HEK293T (cell line): ENCODE measurements around the gene ZNF575.

Experiments
- CTCF ChIA-PET: fragments of 350-600 bp; formaldehyde crosslinking; extraction: SDS; loops from one replicate; lab custom pipeline; 2021; ENCODE audit warnings: antibody characterized with exemption, inconsistent platforms; lab: Yijun Ruan, JAX
- POLR2A ChIA-PET: fragments of 350-600 bp; formaldehyde crosslinking; extraction: SDS; loops from one replicate; lab custom pipeline; 2020; ENCODE audit warnings: antibody characterized with exemption, inconsistent platforms; lab: Yijun Ruan, JAX
- DNase-seq: peaks from one replicate; pipeline ENCODE4 v3.0.0; 2012; ENCODE audit warnings: mixed read lengths; ENCODE audit errors: extremely low spot score
- ARNT ChIP-seq: fragments of 450-650 bp; IDR thresholded peaks from 2 replicates; pipeline ENCODE4 v1.6.1; 2017; ENCODE audit warnings: mild to moderate bottlenecking
- BHLHE40 ChIP-seq: fragments of 450-650 bp; IDR thresholded peaks from 2 replicates; pipeline ENCODE4 v1.6.1; 2016; ENCODE audit warnings: mild to moderate bottlenecking, moderate library complexity, borderline replicate concordance
- CTBP1 ChIP-seq: fragments of 450-650 bp; IDR thresholded peaks from 2 replicates; pipeline ENCODE4 v1.6.1; 2016; ENCODE audit warnings: borderline replicate concordance
- ELF4 ChIP-seq: fragments of 450-650 bp; IDR thresholded peaks from 2 replicates; pipeline ENCODE4 v1.6.1; 2017; ENCODE audit warnings: antibody characterized with exemption
- FOXA1 ChIP-seq: fragments of 450-650 bp; IDR thresholded peaks from 2 replicates; pipeline ENCODE4 v1.6.1; 2016; ENCODE audit warnings: mild to moderate bottlenecking
- FOXK2 ChIP-seq: fragments of 450-650 bp; IDR thresholded peaks from 2 replicates; pipeline ENCODE4 v1.6.1; 2016; ENCODE audit warnings: mild to moderate bottlenecking
- FOXM1 ChIP-seq: fragments of 450-650 bp; IDR thresholded peaks from 2 replicates; pipeline ENCODE4 v1.6.1; 2017; ENCODE audit warnings: mild to moderate bottlenecking, borderline replicate concordance
- HDGF ChIP-seq: fragments of 450-650 bp; IDR thresholded peaks from 2 replicates; pipeline ENCODE4 v1.6.1; 2017; ENCODE audit warnings: antibody characterized with exemption, borderline replicate concordance
- L3MBTL2 ChIP-seq: fragments of 450-650 bp; conservative IDR thresholded peaks from 2 replicates; pipeline ENCODE4 v1.6.1; 2016; ENCODE audit warnings: mild to moderate bottlenecking
- LEF1 ChIP-seq: fragments of 450-650 bp; IDR thresholded peaks from 2 replicates; pipeline ENCODE4 v1.6.1; 2017; ENCODE audit warnings: mild to moderate bottlenecking, borderline replicate concordance
- NFRKB ChIP-seq: fragments of 450-650 bp; IDR thresholded peaks from 2 replicates; pipeline ENCODE4 v1.6.1; 2016; ENCODE audit warnings: mild to moderate bottlenecking, moderate library complexity
- SP1 ChIP-seq: fragments of 450-650 bp; IDR thresholded peaks from 2 replicates; pipeline ENCODE4 v1.6.1; 2017
- SUZ12 ChIP-seq: fragments of 450-650 bp; IDR thresholded peaks from 2 replicates; pipeline ENCODE4 v1.6.1; 2016; ENCODE audit warnings: mild to moderate bottlenecking
- TARDBP ChIP-seq: fragments of 450-650 bp; IDR thresholded peaks from 2 replicates; pipeline ENCODE4 v1.6.1; 2016
- ZNF384 ChIP-seq: fragments of 450-650 bp; IDR thresholded peaks from 2 replicates; pipeline ENCODE4 v1.6.1; 2016
- TF ChIP-seq, protein P1 (sequence below): fragments of 450-650 bp; IDR thresholded peaks from 2 replicates; pipeline ENCODE4 v1.6.1; 2016

Gene ZNF575

DNA sequence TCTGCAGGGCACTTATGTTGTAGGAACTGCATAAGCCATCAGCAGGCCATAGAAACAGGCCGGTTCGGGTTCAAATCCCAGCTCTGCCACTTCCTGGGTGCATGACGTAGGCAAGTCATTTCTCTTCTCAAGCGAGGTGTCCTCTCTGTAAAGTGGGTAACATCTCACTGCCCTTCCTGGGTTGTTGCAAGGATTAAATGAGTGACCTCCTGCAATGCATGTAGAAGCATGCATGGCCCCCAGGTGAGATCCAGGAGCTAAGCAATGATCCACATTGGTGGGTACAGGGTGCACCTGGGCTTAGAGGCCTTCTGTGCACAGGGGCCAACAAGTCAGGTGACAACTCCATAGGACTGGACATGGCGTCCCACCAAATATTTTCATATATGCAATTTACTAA is 42.2 kb upstream of the ZNF575 start:
- POLR2A ChIA-PET = no interaction called here
- TF ChIP-seq FOXM1 (no peak), NFRKB (no peak), SUZ12 (no peak), ARNT (no peak), TARDBP (no peak), L3MBTL2 (no peak), SP1 (no peak), HDGF (no peak), ZNF384 (no peak), FOXK2 (no peak), LEF1 (no peak), BHLHE40 (no peak), CTBP1 (no peak)
- TF ChIP-seq, protein P1, sequence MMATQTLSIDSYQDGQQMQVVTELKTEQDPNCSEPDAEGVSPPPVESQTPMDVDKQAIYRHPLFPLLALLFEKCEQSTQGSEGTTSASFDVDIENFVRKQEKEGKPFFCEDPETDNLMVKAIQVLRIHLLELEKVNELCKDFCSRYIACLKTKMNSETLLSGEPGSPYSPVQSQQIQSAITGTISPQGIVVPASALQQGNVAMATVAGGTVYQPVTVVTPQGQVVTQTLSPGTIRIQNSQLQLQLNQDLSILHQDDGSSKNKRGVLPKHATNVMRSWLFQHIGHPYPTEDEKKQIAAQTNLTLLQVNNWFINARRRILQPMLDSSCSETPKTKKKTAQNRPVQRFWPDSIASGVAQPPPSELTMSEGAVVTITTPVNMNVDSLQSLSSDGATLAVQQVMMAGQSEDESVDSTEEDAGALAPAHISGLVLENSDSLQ = no peak
- CTCF ChIA-PET = no interaction called here
- no peak for DNase-seq

DNA sequence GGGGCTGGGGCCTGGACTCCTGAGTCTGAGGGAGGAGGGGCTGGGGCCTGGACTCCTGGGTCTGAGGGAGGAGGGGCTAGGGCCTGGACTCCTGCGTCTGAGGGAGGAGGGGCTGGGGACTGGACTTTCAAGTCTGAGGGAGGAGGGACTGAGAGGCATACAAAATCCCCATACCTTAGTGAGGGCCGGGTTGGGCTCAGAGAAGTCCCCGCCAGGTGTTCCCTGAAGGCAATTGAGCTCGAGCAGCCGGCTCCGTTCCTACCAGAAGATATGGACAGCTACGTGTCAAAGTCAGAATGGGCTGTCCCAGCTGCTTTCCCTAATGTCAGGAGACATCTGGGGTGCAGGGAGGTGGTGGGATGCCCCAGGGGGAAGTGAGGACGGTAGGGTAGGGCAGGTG is 37.9 kb upstream of the ZNF575 start:
- DNase-seq = no peak
- ChIA-PET POLR2A (interaction anchor here (2.2 kb wide), 1 partner anchor 9 kb away, joined by 6 read pairs; the partner anchor contains the start of gene PHLDB3), CTCF (no interaction called here)
- TF ChIP-seq FOXA1 = no peak
- no peak for TF ChIP-seq LEF1
- no peak for TF ChIP-seq NFRKB
- no peak for TF ChIP-seq CTBP1
- no peak for TF ChIP-seq SUZ12
- TF ChIP-seq ZNF384 = no peak
- no peak for TF ChIP-seq HDGF
- TF ChIP-seq FOXM1 = no peak
- TF ChIP-seq, protein P1 = no peak
- no peak for TF ChIP-seq SP1
- TF ChIP-seq ELF4 = no peak
- no peak for TF ChIP-seq L3MBTL2
- no peak for TF ChIP-seq BHLHE40
- TF ChIP-seq ARNT = no peak
- no peak for TF ChIP-seq TARDBP
- no peak for TF ChIP-seq FOXK2

DNA sequence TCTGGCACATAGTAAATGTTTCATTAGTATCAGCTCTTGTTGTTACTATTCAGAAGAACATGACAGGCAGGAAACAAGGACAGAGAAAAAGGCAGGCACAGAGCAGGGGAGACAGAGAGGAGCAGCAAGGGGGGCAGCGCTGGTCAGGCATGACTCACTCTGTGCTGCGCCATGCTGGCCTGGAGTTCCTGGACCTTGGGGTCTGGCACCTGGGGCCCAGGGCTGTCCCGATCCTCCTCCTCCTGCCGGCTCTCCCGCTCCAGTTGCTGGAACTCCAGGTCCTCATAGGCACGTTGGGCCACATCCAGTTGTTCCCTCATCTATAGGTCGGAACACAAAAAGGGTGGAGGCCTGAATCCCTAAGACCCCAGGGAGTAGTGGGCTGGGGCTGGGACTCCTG is 36.0 kb upstream of the ZNF575 start:
- no peak for DNase-seq
- TF ChIP-seq HDGF (no peak), LEF1 (no peak), CTBP1 (no peak), L3MBTL2 (no peak), FOXM1 (no peak), ZNF384 (no peak), FOXK2 (no peak), FOXA1 (no peak), TARDBP (no peak), ARNT (no peak), NFRKB (no peak), ELF4 (no peak), SUZ12 (no peak), SP1 (no peak), BHLHE40 (no peak)
- TF ChIP-seq, protein P1 = no peak
- CTCF ChIA-PET = interaction anchor here (0.6 to 1.1 kb wide), 2 partner anchors 24 to 50 kb away, joined by 4 to 5 read pairs; no protein-coding TSS in a partner anchor
- POLR2A ChIA-PET = no interaction called here

DNA sequence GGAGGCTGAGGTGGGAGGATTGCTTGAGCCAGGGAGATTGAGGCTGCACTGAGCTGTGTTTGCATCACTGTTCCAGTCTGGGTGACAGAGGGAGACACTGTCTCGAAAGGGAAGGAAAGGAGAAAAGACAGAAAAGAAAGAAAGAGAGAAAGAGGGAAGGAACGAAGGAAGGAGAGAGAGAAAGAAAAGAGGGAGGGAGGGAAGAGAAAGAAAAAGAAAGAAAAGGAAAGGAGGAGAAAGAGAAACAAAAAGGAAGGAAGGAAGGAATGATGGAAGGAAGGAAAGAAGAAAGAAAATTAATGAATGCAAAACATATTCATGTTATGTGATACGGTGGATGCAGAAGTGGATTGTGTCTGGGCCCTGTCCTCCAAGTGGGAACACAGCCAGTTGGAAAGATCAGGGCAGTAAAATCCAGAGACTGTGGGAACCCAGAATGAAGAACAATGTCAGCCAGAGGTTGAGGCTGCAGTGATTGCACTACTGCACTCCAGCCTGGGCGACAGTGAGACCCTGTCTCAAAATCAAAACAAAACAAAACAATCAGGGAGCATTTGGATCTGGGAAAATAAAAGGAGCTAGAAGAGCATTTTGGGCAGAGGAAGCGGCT is 34.6 kb upstream of the ZNF575 start:
- TF ChIP-seq L3MBTL2 (no peak), FOXM1 (no peak), TARDBP (no peak), ARNT (no peak), CTBP1 (no peak), BHLHE40 (no peak), SUZ12 (no peak), FOXA1 (no peak), ZNF384 (no peak), ELF4 (no peak), LEF1 (no peak), FOXK2 (no peak), NFRKB (no peak), HDGF (no peak), SP1 (no peak)
- TF ChIP-seq, protein P1 = no peak
- no peak for DNase-seq
- ChIA-PET CTCF (no interaction called here), POLR2A (no interaction called here)

DNA sequence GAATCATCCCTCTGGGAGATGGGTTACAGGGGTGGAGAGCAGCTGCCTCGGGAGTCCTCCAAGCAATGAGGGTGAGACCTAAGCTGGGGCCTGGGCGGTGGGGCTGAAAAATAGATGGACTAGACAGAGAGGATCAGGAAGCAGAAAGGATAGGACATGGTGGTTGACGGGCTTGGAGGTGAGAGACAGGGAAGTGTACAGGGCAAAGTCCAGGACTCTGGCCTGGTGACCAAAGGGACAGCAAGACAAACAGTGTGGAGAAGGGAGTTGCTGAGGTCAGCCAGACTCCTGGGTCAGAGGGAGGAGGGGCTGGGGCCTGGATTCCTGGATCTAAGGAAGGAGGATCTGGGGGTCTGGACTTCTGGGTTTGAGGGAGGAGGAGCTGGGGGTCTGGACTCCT is 33.9 kb upstream of the ZNF575 start:
- ChIA-PET CTCF (no interaction called here), POLR2A (no interaction called here)
- TF ChIP-seq CTBP1 (no peak), SP1 (no peak), FOXA1 (no peak), ZNF384 (no peak), FOXK2 (no peak), HDGF (no peak), LEF1 (no peak), ARNT (no peak), BHLHE40 (no peak), L3MBTL2 (no peak)
- TF ChIP-seq, protein P1 = no peak
- DNase-seq = no peak
